HEK293 (cell line): ENCODE data around the gene LAIR2.

Source experiments
- ZNF184 ChIP-seq: fragments of 450-650 bp; IDR thresholded peaks from 2 replicates; pipeline ENCODE4 v1.5.1; 2018; ENCODE audit warnings: missing biosample characterization, mild to moderate bottlenecking, missing genetic modification characterization
- ZXDB ChIP-seq: fragments of 450-650 bp; formaldehyde crosslinking; IDR thresholded peaks from 2 replicates; pipeline ENCODE4 v1.5.1; 2016; ENCODE audit warnings: missing biosample characterization, missing genetic modification characterization

DNA sequence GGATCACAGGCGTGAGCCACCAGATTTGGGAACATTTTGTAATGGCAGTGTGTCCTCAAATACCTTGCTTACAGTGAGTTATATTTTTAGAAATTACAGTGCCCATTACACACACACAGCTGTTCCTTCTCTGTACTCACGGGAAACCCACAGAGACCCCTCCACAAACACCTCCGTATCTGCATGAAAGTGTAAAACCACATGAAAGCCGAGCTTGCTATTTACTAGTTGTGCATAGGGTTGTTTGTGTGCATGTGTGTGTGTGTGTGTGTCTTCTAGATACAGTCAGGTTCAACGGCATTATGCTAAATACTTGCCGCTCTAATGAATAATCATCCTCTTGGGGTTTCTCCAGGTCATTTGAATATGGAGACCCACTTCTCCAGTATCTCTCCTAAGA is 48.7 kb downstream of the LAIR2 start:
- TF ChIP-seq ZNF184 (tag by site-specific recombination) (no peak), ZXDB (no peak)
